ENCODE results near the gene TMEM41A.
"Not testable (repeated sequence)": the region's sequence is repeated elsewhere in the genome, so short reads cannot be mapped to it uniquely, and the experiment has no call there.

TMEM41A gene

GRCh38 chr3:185486394-185486793 lies 12.4 kb downstream of the TMEM41A start:
- DNase-seq, result no peak

- no peak for DNase-seq
Observed at GRCh38 chr3:185484296-185484695, 14.5 kb downstream of the TMEM41A start.

GRCh38 chr3:185479373-185479945 lies 19.4 kb downstream of the TMEM41A start:
- no peak for DNase-seq

- no peak for DNase-seq
Observed at GRCh38 chr3:185477316-185477715, 21.5 kb downstream of the TMEM41A start.

- DNase-seq, result not testable (repeated sequence)
Observed at GRCh38 chr3:185474922-185475321, 23.9 kb downstream of the TMEM41A start.

GRCh38 chr3:185473290-185473815 lies 25.5 kb downstream of the TMEM41A start:
- DNase-seq, result no peak

- no peak for DNase-seq
Observed at GRCh38 chr3:185470323-185470722, 28.5 kb downstream of the TMEM41A start.

GRCh38 chr3:185469542-185469941 lies 29.3 kb downstream of the TMEM41A start:
- DNase-seq, result no peak

- not testable (repeated sequence) for DNase-seq
Observed at GRCh38 chr3:185466123-185466522, 32.7 kb downstream of the TMEM41A start.

GRCh38 chr3:185465471-185465870 lies 33.4 kb downstream of the TMEM41A start:
- no peak for DNase-seq

- no peak for DNase-seq
Observed at GRCh38 chr3:185460719-185461350, 38.0 kb downstream of the TMEM41A start.

GRCh38 chr3:185460309-185460708 lies 38.5 kb downstream of the TMEM41A start:
- no peak for DNase-seq

- no peak for DNase-seq
Observed at GRCh38 chr3:185457376-185457775, 41.5 kb downstream of the TMEM41A start.

GRCh38 chr3:185451432-185451831 lies 47.4 kb downstream of the TMEM41A start:
- DNase-seq, result not testable (repeated sequence)

- no peak for DNase-seq
Observed at GRCh38 chr3:185448107-185448506, 50.7 kb downstream of the TMEM41A start.

- DNase-seq, result no peak
Observed at GRCh38 chr3:185444329-185444728, 54.5 kb downstream of the TMEM41A start.

GRCh38 chr3:185442031-185442430 lies 56.8 kb downstream of the TMEM41A start:
- no peak for DNase-seq

- DNase-seq, result no peak
Observed at GRCh38 chr3:185439745-185440466, 58.9 kb downstream of the TMEM41A start.

Data from stimulated activated CD4-positive, alpha-beta T cell treated with anti-CD3 and anti-CD28 coated beads, Interleukin-4, amount 100 ng/mL, for 24 hours (primary cell).